ENCODE results near the gene NF1. TPM values are rescaled to one million over a fixed set of nuclear protein-coding genes. Genes with fewer than 3 reads are reported as not detected.
"Not testable (repeated sequence)": the region's sequence is repeated elsewhere in the genome, so short reads cannot be mapped to it uniquely, and the experiment has no call there.

NF1 gene
- total RNA-seq, 4 donors from 2014 or later: 66.1 to 107 (median 90.9) TPM

DNA sequence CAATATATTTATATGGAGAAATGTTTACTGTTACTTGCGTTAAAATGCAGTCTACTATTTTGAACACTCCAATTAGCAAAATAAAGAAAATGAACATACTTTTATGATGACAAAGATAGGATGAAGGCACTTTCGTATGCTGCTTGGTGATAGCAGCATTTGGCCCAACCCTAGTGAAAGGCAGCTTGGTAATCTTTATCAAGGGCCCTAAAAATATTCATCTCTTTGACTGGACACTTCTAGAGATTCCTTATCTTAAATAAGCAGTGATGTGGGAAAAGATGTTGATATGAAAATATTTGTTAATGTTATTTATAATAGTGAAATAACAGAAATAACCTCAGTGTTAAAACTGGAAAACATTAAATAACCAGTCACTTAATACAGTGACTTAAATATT is 79.4 kb downstream of the NF1 start:
- H3K27me3 ChIP-seq: no peaks in the 10 kb centered on the region
- DNase-seq (ENCODE audit: low spot score in 2 of 2): no peak
- no peak overlapping the region for H3K27ac ChIP-seq
- TF ChIP-seq, protein P1, sequence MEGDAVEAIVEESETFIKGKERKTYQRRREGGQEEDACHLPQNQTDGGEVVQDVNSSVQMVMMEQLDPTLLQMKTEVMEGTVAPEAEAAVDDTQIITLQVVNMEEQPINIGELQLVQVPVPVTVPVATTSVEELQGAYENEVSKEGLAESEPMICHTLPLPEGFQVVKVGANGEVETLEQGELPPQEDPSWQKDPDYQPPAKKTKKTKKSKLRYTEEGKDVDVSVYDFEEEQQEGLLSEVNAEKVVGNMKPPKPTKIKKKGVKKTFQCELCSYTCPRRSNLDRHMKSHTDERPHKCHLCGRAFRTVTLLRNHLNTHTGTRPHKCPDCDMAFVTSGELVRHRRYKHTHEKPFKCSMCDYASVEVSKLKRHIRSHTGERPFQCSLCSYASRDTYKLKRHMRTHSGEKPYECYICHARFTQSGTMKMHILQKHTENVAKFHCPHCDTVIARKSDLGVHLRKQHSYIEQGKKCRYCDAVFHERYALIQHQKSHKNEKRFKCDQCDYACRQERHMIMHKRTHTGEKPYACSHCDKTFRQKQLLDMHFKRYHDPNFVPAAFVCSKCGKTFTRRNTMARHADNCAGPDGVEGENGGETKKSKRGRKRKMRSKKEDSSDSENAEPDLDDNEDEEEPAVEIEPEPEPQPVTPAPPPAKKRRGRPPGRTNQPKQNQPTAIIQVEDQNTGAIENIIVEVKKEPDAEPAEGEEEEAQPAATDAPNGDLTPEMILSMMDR (IDR thresholded peaks at IDR 0.05): no peak
- TF ChIP-seq POLR2A (IDR thresholded peaks at IDR 0.05): no peak
- TF ChIP-seq EP300 (IDR thresholded peaks at IDR 0.05): no peak
- 92 to 95% methylated on average over 2 of the region's 2 CpGs for WGBS, 2 donors
- H3K36me3 ChIP-seq: no peaks in the 10 kb centered on the region
- H3K4me1 ChIP-seq: no peaks in the 10 kb centered on the region
- H3K9me3 ChIP-seq: no peaks in the 10 kb centered on the region
- no peak overlapping the region for H3K4me3 ChIP-seq

DNA sequence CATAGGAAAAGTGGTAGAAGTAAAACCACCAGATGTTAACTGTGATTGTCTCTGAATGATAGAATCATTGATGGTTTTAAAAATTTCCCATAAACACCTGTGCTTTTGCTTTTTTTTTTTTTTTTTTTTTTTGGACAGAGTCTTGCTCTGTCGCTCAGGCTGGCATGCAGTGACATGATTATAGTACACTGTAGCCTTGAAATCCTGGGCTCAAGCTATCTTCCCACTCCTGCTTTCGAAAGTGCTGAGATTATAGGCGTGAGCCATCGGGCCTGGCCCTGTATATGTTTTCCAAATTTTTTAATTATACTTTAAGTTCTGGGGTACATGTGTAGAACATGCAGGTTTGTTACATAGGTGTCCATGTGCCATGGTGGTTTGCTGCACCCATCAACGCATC is 80.5 kb downstream of the NF1 start:
- WGBS, 2 donors: 94 to 98% methylated on average over 5 of the region's 5 CpGs
- TF ChIP-seq, protein P1 (IDR thresholded peaks at IDR 0.05): no peak
- TF ChIP-seq POLR2A (IDR thresholded peaks at IDR 0.05): no peak
- no peak for TF ChIP-seq EP300 (IDR thresholded peaks at IDR 0.05)
- no peaks in the 10 kb centered on the region for H3K9me3 ChIP-seq
- no peak for DNase-seq (ENCODE audit: low spot score in 2 of 2)
- no peaks in the 10 kb centered on the region for H3K27me3 ChIP-seq
- no peaks in the 10 kb centered on the region for H3K4me1 ChIP-seq
- H3K36me3 ChIP-seq: no peaks in the 10 kb centered on the region
- H3K4me3 ChIP-seq: no peak overlapping the region
- H3K27ac ChIP-seq: no peak overlapping the region

DNA sequence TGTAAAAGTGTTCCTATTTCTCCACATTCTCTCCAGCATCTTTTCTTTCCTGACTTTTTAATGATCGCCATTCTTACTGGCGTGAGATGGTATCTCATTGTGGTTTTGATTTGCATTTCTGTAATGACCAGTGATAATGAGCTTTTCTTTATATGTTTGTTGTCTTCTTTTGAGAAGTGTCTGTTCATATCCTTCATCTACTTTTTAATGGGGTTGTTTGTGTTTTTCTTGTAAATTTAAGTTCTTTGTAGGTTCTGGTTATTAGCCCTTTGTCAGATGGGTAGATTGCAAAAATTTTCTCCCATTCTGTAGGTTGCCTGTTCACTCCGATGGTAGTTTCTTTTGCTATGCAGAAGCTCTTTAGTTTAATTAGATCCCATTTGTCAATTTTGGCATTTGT is 81.4 kb downstream of the NF1 start:
- not testable (repeated sequence) for H3K4me3 ChIP-seq; DNase-seq (ENCODE audit: low spot score in 2 of 2); H3K27ac ChIP-seq; H3K27me3 ChIP-seq; H3K4me1 ChIP-seq; H3K9me3 ChIP-seq; H3K36me3 ChIP-seq
- WGBS, 2 donors: 96 to 97% methylated on average over 3 of the region's 3 CpGs

DNA sequence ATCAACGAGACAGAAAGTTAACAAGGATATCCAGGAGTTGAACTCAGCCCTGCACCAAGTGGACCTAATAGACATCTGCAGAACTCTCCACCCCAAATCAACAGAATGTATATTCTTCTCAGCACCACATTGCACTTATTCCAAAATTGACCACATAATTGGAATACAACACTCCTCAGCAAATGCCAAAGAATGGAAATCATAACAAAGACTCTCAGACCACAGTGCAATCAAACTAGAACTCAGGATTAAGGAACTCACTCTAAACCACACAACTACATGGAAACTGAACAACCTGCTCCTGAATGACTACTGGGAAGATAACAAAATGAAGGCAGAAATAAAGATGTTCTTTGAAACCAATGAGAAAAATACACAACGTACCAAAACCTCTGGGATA is 84.2 kb downstream of the NF1 start:
- H3K9me3 ChIP-seq; H3K27me3 ChIP-seq; DNase-seq (ENCODE audit: low spot score in 2 of 2); H3K27ac ChIP-seq; H3K4me1 ChIP-seq; H3K4me3 ChIP-seq: not testable (repeated sequence)
- 93 to 100% methylated on average over 2 of the region's 2 CpGs for WGBS, 2 donors
- peaks cover 0 to 22% (median 5%) of the 10 kb centered on the region in 3 donors for H3K36me3 ChIP-seq

DNA sequence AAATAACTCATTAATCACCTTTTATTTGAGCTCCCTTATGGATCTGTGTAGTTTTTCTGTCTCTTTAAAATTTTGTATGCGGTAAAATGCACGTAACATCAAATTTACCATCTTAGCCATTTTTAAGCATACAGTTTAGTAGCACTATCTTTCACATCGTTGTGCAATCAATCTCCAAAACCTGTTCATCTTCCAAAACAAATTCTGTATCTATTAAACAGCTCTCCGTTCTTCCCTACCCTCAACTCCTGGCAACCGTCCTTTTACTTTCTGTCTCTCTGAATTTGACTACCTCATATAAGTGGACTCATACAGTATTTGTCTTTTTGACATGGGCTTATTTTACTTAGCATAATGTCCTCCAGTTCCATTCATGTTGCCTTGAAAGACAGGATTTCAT is 100.5 kb downstream of the NF1 start:
- TF ChIP-seq, protein P1 (IDR thresholded peaks at IDR 0.05): no peak
- TF ChIP-seq EP300 (IDR thresholded peaks at IDR 0.05) (no peak), POLR2A (IDR thresholded peaks at IDR 0.05) (no peak)
- Histone ChIP-seq H3K9me3 (peaks cover 0 to 7% (median 0%) of the 10 kb centered on the region in 4 donors), H3K27ac (no peak overlapping the region), H3K27me3 (no peaks in the 10 kb centered on the region), H3K36me3 (peaks cover 0 to 16% (median 0%) of the 10 kb centered on the region in 3 donors), H3K4me1 (no peaks in the 10 kb centered on the region), H3K4me3 (no peak overlapping the region)
- DNase-seq (ENCODE audit: low spot score in 2 of 2): no peak
- 75% methylated on average over 5 of the region's 5 CpGs for WGBS, 2 donors

DNA sequence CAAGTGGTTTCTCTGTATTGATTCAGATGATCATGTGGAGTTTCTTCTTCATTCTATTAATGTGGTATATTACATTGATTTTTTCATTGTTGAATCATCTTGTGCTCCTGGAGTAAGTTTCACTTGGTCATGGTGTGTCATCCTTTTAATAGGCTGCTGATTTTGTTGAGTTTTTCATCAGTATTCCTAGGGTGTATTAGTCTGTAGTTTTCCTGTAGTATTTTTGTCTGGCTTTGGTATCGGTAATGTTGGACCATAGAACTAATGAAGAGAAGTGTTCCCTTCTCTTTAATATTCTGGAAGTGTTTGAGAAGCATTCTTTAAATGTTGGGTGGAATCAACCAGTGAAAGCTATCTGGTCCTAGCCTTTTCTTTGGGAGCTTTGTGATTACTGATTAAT is 103.2 kb downstream of the NF1 start:
- no peak for DNase-seq (ENCODE audit: low spot score in 2 of 2)
- Histone ChIP-seq H3K27ac (no peak overlapping the region), H3K27me3 (no peaks in the 10 kb centered on the region), H3K4me1 (no peaks in the 10 kb centered on the region), H3K9me3 (peaks cover 0 to 7% (median 0%) of the 10 kb centered on the region in 4 donors), H3K36me3 (peaks cover 0 to 16% (median 0%) of the 10 kb centered on the region in 3 donors), H3K4me3 (no peak overlapping the region)
- 100% methylated on average over 1 of the region's 1 CpG for WGBS, 2 donors
- no peak for TF ChIP-seq POLR2A (IDR thresholded peaks at IDR 0.05)
- TF ChIP-seq, protein P1 (IDR thresholded peaks at IDR 0.05): no peak
- TF ChIP-seq EP300 (IDR thresholded peaks at IDR 0.05): no peak

DNA sequence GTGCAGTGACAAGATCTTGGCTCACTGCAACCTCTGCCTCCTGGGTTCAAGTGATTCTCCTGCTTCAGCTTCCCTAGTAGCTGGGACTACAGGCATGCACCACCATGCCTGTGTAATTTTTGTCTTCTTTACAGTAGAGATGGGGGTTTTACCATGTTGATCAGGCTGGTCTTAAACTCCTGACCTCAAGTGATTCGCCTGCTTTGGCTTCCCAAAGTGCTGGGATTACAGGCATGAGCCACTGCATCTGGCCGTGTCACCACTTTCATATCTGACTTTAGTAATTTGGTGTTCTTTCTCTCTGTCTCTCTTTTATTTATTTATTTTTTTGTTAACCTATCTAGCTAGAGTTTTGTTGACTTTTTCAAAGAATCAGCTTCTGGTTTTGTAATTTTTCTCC is 103.9 kb downstream of the NF1 start:
- H3K27me3 ChIP-seq; H3K36me3 ChIP-seq; H3K27ac ChIP-seq; DNase-seq (ENCODE audit: low spot score in 2 of 2); H3K4me1 ChIP-seq; H3K9me3 ChIP-seq; H3K4me3 ChIP-seq: not testable (repeated sequence)
- WGBS, 2 donors: 88 to 92% methylated on average over 2 of the region's 2 CpGs

Data from tibial nerve (tissue), 4 donors.